Epithelial cell of proximal tubule (primary cell): Measurements from ENCODE around the gene ICE2. TPM values are rescaled to one million over a fixed set of nuclear protein-coding genes. Genes with fewer than 3 reads are reported as not detected.

Source experiments
- DNase-seq: peaks from one replicate; pipeline ENCODE4 v3.0.0-alpha.2; 2011; ENCODE audit warnings: low read depth
- H3K4me3 ChIP-seq: 2 replicates; pipeline ENCODE4 v1.5.1; 2011; ENCODE audit warnings: low read depth, mild to moderate bottlenecking, low read length
- total RNA-seq: library from RNA; depleted of rRNA; stranded (reverse); fragments of >200 nt; gene quantifications from 2 replicates; pipeline ENCODE4 v1.2.3, GENCODE V29; 2015
- TF ChIP-seq, protein P1 (sequence below): conservative IDR thresholded peaks from 2 replicates; pipeline ENCODE4 v1.5.1; 2012; ENCODE audit warnings: low read depth, mild to moderate bottlenecking, low read length

Gene ICE2
- total RNA-seq, 1 donor from 2014 or later = 10.6 TPM

DNA sequence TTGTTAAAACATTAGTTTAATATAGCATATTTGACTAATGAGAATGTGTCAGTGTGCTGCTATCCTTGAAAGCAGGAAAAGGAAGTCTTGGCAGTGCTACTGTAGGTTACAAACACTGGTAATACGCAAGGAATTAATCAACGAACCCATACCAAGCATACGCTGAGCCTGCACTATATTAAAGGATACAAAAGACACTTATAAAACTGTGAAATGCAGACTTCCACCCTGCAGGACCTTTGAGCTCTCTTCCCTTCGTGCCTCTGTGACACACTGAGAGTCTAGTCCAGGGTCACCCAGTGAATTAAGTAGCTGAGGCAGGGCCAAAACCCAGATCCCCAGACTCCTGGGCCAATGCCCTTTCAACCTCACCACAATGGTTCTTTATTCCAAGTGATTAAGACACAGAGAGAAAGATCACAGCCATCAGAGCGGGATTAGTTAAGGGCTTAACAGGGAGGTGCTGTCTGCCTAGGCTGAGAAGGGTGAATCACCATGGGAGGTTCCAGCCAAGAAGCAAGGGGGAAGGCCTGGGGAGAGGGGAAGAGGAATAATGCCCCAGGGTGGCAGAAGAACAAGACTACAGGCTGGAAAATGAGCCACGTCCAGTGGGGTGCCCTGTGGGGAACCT, 88.0 kb downstream of the ICE2 start:
- TF ChIP-seq, protein P1, sequence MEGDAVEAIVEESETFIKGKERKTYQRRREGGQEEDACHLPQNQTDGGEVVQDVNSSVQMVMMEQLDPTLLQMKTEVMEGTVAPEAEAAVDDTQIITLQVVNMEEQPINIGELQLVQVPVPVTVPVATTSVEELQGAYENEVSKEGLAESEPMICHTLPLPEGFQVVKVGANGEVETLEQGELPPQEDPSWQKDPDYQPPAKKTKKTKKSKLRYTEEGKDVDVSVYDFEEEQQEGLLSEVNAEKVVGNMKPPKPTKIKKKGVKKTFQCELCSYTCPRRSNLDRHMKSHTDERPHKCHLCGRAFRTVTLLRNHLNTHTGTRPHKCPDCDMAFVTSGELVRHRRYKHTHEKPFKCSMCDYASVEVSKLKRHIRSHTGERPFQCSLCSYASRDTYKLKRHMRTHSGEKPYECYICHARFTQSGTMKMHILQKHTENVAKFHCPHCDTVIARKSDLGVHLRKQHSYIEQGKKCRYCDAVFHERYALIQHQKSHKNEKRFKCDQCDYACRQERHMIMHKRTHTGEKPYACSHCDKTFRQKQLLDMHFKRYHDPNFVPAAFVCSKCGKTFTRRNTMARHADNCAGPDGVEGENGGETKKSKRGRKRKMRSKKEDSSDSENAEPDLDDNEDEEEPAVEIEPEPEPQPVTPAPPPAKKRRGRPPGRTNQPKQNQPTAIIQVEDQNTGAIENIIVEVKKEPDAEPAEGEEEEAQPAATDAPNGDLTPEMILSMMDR = peak; percentile 16
- peak; percentile 76 for DNase-seq
- peak overlapping the region; percentile 32 for H3K4me3 ChIP-seq

DNA sequence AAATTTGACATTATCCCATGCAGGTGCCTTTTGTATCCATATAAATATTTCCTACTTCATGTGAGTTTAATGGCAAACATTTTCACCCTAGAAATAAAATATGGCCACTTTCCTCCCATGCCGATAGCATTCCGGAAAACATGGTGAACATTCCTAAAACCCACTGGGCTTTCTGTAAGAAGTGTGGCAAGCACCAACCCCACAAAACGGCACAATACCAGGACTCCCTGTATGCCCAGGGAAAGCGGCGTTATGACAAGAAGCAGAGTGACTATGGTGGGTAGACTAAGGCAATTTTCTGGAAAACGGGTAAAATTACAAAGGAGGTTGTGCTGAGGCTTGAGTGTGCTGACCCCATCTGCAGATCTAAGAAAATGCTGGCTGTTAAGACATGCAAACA, 88.7 kb downstream of the ICE2 start:
- TF ChIP-seq, protein P1 = no peak
- H3K4me3 ChIP-seq = peak overlapping the region; percentile 12
- no peak for DNase-seq

- H3K4me3 ChIP-seq = peak overlapping the region; percentile 6
- TF ChIP-seq, protein P1 = no peak
- no peak for DNase-seq
These were observed 89.5 kb downstream of the ICE2 start for GRCh38 chr15:60389261-60390077.

DNA sequence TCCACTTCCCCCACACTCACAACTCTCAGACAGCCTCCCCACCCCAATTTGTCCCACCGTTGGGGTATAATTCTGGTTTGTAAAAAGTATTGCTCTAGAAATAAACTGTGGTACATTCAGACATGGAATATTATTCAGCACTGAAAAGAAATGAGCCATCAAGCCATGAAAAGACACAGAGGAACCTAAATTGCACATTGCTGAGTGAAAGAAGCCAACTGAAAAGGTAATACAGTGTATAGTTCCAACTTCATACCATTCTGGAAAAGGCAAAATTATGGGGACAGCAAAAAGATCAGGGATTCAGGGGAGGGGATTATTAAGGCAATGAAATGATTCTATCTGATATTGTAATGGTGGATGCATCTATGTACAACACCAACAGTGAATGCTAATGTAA, 91.6 kb downstream of the ICE2 start:
- H3K4me3 ChIP-seq = no peak overlapping the region
- TF ChIP-seq, protein P1 = no peak
- no peak for DNase-seq

DNA sequence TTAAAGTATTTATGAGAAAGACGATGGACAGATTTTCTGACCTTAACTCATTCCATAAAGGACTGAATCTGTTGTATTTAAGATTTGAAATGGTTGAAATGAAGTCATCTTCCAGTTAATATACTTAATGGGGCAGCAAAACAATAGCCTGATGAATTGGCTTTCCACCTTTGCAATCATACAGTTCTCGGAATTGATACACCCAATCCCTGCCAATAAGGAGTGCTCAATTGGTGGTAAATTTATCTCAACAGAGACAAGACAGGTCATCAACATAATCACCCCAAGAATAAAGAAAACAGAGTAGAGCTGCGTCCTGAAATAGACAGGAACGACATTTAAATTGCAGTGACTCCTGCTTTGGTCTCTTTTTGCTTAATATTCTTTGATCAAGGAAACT, 92.3 kb downstream of the ICE2 start:
- no peak overlapping the region for H3K4me3 ChIP-seq
- TF ChIP-seq, protein P1 = no peak
- no peak for DNase-seq

DNA sequence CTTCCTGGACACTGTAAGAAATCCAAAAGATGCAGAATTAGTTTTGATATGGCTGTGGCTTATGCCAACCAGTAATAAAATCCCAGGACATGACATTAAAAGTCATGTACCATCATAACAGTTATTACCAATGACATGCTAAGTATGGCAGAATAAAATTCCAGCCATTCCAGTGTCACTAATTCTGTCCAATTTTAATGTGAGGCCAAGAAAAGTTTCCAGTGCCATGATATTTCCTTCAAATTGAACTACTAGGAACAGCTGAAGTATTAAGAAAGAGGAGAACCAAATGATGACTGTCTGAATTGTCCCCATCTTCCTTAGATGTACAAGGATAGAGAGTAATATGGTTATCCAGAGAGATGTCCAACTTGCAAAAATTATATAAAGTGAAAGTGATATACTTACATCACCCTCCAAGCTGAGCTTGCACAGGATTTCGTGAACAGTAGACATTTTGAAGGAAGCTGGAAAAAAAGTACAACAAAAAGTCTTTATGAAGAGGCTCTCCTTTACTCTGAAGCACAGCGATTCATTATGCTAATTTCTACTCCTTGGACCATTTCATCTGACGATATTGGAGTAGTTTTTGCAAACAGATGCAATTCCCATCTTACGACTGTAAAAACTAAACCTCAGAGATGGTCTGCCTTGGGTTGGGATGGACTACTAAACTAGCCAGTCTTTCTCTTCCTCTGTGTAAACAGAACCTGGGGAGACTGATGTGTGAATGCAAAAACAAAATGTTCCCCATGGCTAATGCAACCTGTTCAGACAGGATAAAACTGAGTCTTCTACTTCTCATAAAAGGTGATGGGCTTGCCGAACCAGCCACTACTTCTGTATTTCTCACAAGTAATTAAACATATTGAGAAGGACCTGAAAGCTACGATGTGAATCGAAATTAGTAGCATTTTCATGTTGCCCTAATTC, 93.1 kb downstream of the ICE2 start:
- DNase-seq = no peak
- TF ChIP-seq, protein P1 = no peak

More for the DNA sequence above, 93.1 kb downstream of the ICE2 start:
- no peak overlapping the region for H3K4me3 ChIP-seq
